GM12878 (cell line): ENCODE results near the gene CTIF.

ENCODE experiments used
- CBX5 ChIP-seq: sonication (generic); IDR thresholded peaks from 2 replicates; pipeline ENCODE4 v1.6.1; 2016; ENCODE audit warnings: low read depth, moderate library complexity, mild to moderate bottlenecking, inconsistent platforms
- EP300 ChIP-seq, 2 experiments: fragments of 150-350 bp in 1 of 2; IDR thresholded peaks; 2 replicates each; pipeline ENCODE4 v1.6.1; 2011 to 2012; ENCODE audit warnings: low read depth in 2 of 2, low read length in 2 of 2, borderline replicate concordance in 1 of 2, improper control_type of control experiment in 1 of 2, inconsistent platforms in 1 of 2; ENCODE audit not compliant: control insufficient read depth in 1 of 2
- LARP7 ChIP-seq: fragments of 450-650 bp; IDR thresholded peaks from 2 replicates; pipeline ENCODE4 v1.6.1; 2017; ENCODE audit warnings: mild to moderate bottlenecking
- TAF1 ChIP-seq: IDR thresholded peaks from 2 replicates; pipeline ENCODE4 v1.6.1; 2011; ENCODE audit warnings: mild to moderate bottlenecking, low read depth, low read length, borderline replicate concordance
- TF ChIP-seq, protein P1 (sequence below): fragments of 450-650 bp; IDR thresholded peaks from 2 replicates; pipeline ENCODE4 v1.6.1; 2016; ENCODE audit warnings: mild to moderate bottlenecking
- TF ChIP-seq, protein P2 (sequence below), 3 experiments: IDR thresholded peaks in 2 of 3; conservative IDR thresholded peaks in 1 of 3; 2 replicates each; pipeline ENCODE4 v1.5.1; 2011; ENCODE audit warnings: low read depth in 3 of 3, low read length in 3 of 3, mild to moderate bottlenecking in 3 of 3, control low read depth in 2 of 3, moderate library complexity in 2 of 3, inconsistent platforms in 1 of 3, mixed read lengths in 1 of 3; ENCODE audit not compliant: control insufficient read depth in 2 of 3, insufficient read depth in 1 of 3; ENCODE audit errors: extremely low read depth in 1 of 3

DNA sequence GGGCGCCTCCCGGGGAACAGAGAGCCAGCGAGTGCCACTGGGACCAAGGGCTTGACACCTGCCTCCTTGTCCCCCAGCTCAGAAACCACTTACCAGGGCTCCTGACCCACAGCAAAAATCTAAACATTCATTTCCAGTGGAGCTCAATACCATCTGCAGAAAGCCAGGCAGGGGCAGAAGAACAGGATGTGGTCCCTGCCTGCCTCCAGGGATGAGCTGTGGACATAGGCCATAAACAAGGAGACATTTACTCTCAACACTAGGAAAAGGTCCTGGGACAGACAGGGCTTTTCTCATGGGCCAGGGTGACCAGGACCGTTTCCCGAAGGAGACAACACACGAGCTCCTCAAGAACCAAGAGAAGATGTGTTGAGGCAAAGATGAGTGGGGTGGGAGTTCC, 203.0 kb downstream of the CTIF start:
- TF ChIP-seq EP300 (IDR thresholded peaks at IDR 0.05; ENCODE audit: borderline replicate concordance in 1 of 2, control insufficient read depth in 1 of 2, low read depth in 2 of 2, low read length in 2 of 2) (no peak), LARP7 (no peak), CBX5 (no peak), TAF1 (no peak)
- TF ChIP-seq, protein P1, sequence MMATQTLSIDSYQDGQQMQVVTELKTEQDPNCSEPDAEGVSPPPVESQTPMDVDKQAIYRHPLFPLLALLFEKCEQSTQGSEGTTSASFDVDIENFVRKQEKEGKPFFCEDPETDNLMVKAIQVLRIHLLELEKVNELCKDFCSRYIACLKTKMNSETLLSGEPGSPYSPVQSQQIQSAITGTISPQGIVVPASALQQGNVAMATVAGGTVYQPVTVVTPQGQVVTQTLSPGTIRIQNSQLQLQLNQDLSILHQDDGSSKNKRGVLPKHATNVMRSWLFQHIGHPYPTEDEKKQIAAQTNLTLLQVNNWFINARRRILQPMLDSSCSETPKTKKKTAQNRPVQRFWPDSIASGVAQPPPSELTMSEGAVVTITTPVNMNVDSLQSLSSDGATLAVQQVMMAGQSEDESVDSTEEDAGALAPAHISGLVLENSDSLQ: no peak
- TF ChIP-seq, protein P2, sequence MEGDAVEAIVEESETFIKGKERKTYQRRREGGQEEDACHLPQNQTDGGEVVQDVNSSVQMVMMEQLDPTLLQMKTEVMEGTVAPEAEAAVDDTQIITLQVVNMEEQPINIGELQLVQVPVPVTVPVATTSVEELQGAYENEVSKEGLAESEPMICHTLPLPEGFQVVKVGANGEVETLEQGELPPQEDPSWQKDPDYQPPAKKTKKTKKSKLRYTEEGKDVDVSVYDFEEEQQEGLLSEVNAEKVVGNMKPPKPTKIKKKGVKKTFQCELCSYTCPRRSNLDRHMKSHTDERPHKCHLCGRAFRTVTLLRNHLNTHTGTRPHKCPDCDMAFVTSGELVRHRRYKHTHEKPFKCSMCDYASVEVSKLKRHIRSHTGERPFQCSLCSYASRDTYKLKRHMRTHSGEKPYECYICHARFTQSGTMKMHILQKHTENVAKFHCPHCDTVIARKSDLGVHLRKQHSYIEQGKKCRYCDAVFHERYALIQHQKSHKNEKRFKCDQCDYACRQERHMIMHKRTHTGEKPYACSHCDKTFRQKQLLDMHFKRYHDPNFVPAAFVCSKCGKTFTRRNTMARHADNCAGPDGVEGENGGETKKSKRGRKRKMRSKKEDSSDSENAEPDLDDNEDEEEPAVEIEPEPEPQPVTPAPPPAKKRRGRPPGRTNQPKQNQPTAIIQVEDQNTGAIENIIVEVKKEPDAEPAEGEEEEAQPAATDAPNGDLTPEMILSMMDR (IDR thresholded peaks at IDR 0.05 in 2 of 3, conservative IDR thresholded peaks at IDR 0.05 in 1 of 3; ENCODE audit: control insufficient read depth in 2 of 3, extremely low read depth in 1 of 3, insufficient read depth in 1 of 3, low read depth in 3 of 3, low read length in 3 of 3): no peak
